GM19328 (cell line): ENCODE measurements around the gene CNTD1.
A peak's percentile ranks its signal among the peaks of the same experiment; 100 is the strongest.

Experiments
- ATAC-seq: cut with Tn5 transposase; IDR thresholded peaks from one replicate; pipeline ENCODE4 v1.9.1; 2021; ENCODE audit warnings: mild to moderate bottlenecking, moderate library complexity; ENCODE audit not compliant: unreplicated experiment

Gene CNTD1

DNA sequence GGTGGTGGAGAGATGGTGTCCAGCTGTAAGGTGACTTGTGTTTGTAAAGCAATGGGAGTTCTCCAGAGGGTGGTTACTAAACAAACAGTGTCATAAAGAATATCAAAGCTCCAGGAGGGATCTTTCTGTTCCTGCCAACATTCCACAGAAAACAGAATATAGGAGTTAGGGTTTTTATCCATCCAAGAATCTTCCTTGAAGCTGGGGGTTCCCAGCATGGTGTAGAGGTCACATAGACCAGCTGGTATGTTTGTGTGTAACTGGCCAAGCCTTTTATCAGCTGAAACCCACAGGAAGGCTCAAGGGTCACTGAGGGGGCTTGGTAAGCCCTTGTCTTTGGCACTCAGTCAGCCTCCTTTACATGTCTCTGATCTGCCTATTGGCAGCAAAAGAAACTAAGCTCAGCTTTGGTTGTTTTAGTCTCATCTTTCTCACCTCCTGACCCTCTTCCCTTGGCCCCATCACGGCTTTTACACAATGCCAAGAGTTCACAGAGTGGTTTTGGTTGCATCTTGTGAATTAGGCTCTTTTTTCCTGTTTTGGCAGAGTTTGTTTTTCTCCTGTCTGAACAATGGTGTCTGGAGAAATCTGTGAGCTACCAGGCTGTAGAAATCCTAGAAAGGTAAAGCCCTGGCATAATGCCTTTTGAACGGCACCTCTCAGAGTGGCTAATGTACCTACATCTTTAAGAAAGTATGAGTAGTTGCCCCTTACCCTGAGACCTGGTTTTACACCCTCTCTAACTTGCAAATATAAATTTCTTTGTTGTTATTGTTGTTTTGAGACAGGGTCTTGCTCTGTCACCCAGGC lies 4.6 kb downstream of the CNTD1 start:
- ATAC-seq = no peak

- ATAC-seq = no peak
Measured at GRCh38 chr17:42804918-42805367, 6.3 kb downstream of the CNTD1 start.

GRCh38 chr17:42806249-42806648 lies 7.6 kb downstream of the CNTD1 start:
- no peak for ATAC-seq

DNA sequence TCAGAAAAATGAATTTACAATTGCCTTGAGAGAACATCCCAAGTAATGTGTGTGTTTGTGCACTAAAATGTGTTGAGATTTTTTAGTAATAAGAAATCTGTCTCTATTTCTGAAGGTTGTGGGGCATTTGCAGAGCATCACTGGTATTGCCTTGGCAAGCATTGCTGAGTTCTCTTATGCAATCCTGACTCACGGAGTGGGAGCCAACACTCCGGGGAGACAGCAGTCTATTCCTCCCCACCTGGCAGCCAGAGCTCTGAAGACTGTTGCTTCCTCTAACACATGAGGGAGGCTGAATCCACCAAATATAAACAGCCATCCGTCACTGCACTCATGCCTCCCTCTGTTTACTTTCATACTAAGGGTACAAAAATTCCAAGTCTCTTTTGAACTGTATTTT lies 10.6 kb downstream of the CNTD1 start:
- no peak for ATAC-seq

- no peak for ATAC-seq
Measured at GRCh38 chr17:42814633-42815399, 16.2 kb downstream of the CNTD1 start.

- no peak for ATAC-seq
Measured at GRCh38 chr17:42817866-42818265, 19.2 kb downstream of the CNTD1 start.

GRCh38 chr17:42818379-42818778 lies 19.7 kb downstream of the CNTD1 start:
- ATAC-seq = no peak

DNA sequence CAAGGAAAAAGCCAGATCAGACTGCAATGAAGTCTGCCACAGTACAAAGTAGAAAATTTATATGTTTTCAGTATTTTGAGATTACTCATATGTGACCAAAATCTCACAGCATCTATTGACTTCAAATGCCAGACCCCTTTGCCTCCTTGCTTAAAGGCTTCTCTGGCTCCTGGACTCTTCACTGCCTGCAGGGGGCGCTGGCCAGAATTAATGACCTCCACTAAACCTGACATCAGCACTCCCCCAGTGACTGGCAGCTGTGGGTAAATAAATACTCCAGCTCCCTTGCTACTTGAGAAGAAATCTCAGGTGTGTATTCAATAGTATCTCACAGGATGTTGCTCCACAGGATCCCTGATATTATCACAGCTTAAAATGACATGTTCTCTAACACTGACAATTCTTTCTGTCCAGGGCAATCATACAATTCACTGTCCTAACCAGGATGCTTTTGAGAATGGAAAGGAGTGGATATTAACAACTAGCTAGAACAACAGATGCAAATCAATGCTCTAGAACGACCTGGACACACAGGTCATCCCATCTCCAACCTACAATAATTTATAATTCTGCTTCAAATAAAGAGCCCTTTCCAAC lies 21.4 kb downstream of the CNTD1 start:
- ATAC-seq = no peak

GRCh38 chr17:42821176-42821575 lies 22.5 kb downstream of the CNTD1 start:
- no peak for ATAC-seq

- ATAC-seq = no peak
Measured at GRCh38 chr17:42827472-42827871, 28.8 kb downstream of the CNTD1 start.

GRCh38 chr17:42830971-42831370 lies 32.3 kb downstream of the CNTD1 start:
- ATAC-seq = no peak

DNA sequence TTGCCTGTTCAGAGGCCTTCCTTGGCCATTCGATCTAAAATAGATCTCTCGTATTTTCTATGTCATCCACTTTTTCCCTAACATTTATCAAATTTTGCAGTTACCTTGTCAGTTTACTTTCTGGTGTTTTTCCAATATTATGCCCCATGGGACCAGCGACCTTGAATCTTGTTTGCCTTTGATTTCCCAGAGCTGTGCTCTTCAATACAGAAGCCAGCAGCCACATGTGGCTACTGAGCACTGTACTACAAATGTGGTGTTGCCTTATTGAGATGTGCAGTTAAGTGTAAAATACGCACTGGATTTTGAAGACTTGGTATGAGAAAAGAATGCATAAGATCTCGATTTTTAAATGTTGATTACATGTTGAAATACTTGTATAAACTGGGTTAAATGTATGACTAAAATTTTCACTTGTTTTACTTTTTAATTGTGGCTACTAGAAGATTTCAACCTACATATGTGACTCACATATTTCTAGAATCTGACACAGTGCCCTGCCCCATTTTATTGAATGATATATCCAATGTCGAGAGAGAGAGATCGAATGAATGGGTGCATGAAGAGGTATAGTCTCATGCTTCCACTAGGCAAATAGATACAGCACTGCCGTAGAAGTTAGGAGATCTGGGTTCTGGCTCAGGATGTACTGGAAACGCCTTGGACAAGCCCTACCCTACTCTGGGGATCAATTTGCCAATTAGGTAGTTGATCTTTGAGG lies 33.7 kb downstream of the CNTD1 start:
- ATAC-seq = no peak

GRCh38 chr17:42832934-42833766 lies 34.5 kb downstream of the CNTD1 start, which contains the start of gene PSME3:
PSME3 (plus strand) TSS chr17:42833397; CDS start chr17:42833632, 235 bp downstream.
- ATAC-seq = peak; percentile 88

GRCh38 chr17:42833767-42834422 lies 35.2 kb downstream of the CNTD1 start:
- no peak for ATAC-seq

GRCh38 chr17:42835732-42836131 lies 37.1 kb downstream of the CNTD1 start:
- ATAC-seq = no peak

- ATAC-seq = no peak
Measured at GRCh38 chr17:42841975-42842685, 43.5 kb downstream of the CNTD1 start.

DNA sequence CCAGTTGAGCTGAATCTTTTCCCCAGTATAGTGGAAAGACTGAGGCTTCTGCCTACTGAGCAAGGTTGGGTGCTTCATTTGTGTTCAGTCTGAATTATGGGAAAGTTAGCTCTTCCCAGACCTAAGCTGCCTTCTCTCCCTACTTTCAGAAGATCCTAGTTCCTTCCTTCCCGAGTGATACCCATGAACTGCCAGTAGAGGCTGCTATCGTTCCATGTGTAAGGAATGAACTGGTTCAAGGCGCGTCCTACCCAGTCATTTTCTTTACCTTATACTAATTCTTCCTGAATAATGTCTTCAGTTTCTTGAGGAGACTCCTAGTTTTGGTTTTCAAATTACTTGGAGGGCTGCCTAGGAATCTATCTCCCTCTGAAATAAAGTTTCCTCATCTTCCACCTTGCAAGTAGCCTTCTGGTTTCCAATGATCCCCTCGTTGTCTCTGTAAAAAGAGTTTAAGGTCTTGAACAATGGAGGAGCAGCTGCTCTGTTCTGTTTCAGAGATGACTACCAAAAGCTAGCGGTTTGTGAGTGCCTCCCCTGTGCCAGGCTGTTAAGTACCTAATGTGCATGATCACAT lies 44.8 kb downstream of the CNTD1 start:
- no peak for ATAC-seq

- no peak for ATAC-seq
Measured at GRCh38 chr17:42844271-42844670, 45.6 kb downstream of the CNTD1 start, which contains the start of gene AOC2. AOC2 (plus strand) TSS chr17:42844580; CDS start chr17:42844627, 47 bp downstream.
